ENCODE measurements around the gene HBEGF.
A peak's percentile ranks its signal among the peaks of the same experiment; 100 is the strongest.

HBEGF gene

GRCh38 chr5:140381972-140382371 lies 35.6 kb upstream of the HBEGF start:
- no peak overlapping the region for H3K4me3 ChIP-seq (ENCODE audit: low read length)
- no peak for TF ChIP-seq CTCF (conservative IDR thresholded peaks at IDR 0.05; ENCODE audit: low read depth, low read length)
- no peak for DNase-seq (ENCODE audit: low read depth)

DNA sequence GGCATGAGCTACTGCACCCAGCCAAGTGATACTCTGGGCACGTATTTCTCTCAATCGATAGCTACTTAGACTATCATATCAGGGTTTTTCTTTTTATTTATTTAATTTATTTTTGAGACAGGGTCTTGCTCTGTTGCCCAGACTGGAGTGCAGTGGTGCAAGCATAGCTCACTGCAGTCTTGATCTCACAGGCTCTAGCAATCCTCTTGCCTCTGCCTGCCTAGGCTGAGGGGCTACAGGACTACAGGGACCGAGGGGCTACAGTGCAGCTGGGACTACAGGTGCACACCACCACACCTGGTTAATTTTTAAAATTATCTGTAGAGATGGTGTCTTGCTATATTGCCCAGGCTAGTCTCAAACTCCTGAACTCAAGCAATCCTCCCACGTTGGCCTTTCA lies 34.9 kb upstream of the HBEGF start:
- no peak overlapping the region for H3K4me3 ChIP-seq (ENCODE audit: low read length)
- no peak for DNase-seq (ENCODE audit: low read depth)
- no peak for TF ChIP-seq CTCF (conservative IDR thresholded peaks at IDR 0.05; ENCODE audit: low read depth, low read length)

DNA sequence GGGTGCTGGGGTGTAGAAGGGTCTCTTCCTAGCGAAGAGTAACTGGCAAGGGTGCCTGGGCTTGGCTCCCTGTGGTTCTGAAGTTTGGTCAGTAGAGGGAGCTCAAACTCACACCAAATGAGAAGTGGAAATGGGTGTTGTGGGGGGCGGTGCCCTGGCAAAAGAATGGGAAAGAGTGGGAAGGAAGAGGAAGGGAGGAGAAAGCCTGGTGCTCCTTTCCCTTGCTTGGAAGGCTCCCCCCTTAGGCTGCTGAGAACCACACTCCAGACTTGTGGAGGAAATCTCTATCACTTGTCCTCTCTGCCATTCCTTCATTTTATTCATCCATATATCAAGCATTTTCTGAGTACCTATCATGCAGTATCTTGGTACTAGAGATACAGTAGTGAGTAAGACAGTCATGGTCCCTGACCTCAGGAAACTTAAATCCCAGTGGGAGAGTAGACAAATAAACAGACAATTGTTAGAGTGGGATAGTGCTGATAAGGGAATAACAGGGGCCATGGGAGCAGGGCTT lies 26.6 kb upstream of the HBEGF start:
- DNase-seq (ENCODE audit: low read depth): no peak
- H3K4me3 ChIP-seq (ENCODE audit: low read length): no peak overlapping the region
- peak; percentile 93 for TF ChIP-seq CTCF (conservative IDR thresholded peaks at IDR 0.05; ENCODE audit: low read depth, low read length)

DNA sequence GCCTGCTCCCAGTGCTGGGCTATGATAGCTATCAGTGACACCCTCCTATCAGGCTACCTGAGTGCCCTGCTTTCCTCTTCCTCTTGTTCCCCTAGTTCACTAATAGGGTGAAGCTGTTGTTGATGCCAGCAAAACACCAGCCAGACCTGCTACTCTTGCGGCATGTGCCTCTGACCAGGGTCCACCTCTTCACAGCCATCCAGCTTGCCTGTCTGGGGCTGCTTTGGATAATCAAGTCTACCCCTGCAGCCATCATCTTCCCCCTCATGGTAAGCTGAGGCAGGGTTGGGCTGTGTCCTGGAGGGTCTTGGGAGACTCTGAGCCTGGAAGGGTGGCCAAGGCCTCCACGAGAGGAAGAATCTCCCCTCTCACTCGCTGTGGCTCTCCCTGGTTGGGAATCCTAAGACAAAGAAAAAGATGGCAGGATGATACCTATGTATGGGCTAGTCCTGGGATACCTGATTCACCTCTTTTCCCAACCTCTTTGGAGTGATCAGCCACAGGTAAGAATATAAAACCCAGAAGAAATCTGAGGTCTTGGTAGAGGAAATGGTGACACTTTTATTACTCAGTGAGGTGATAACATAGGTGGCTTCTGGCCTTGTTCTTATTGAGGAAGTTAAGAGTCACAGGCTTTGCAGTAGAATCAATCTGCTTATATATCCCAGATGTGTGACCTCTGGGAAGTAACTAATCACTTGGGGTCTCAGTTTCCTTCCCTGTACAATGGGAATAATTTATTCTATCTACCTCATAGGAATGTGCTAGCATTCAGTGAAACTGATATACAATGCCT lies 25.2 kb upstream of the HBEGF start:
- no peak overlapping the region for H3K4me3 ChIP-seq (ENCODE audit: low read length)
- DNase-seq (ENCODE audit: low read depth): no peak
- TF ChIP-seq CTCF (conservative IDR thresholded peaks at IDR 0.05; ENCODE audit: low read depth, low read length): no peak

- no peak for TF ChIP-seq CTCF (conservative IDR thresholded peaks at IDR 0.05; ENCODE audit: low read depth, low read length)
- H3K4me3 ChIP-seq (ENCODE audit: low read length): no peak overlapping the region
These were observed 21.0 kb upstream of the HBEGF start for GRCh38 chr5:140367256-140368013.

GRCh38 chr5:140366589-140367255 lies 20.3 kb upstream of the HBEGF start:
- DNase-seq (ENCODE audit: low read depth): no peak
- H3K4me3 ChIP-seq (ENCODE audit: low read length): no peak overlapping the region
- no peak for TF ChIP-seq CTCF (conservative IDR thresholded peaks at IDR 0.05; ENCODE audit: low read depth, low read length)

More at GRCh38 chr5:140367256-140368013, 21.0 kb upstream of the HBEGF start:
- no peak for DNase-seq (ENCODE audit: low read depth)
